HG03045 (cell line): ENCODE results near the gene RBM19.
"Not testable (repeated sequence)": the region's sequence is repeated elsewhere in the genome, so short reads cannot be mapped to it uniquely, and the experiment has no call there.

Experiments used
- ATAC-seq: cut with Tn5 transposase; IDR thresholded peaks from one replicate; pipeline ENCODE4 v1.9.1; 2021; ENCODE audit warnings: mild to moderate bottlenecking, moderate library complexity; ENCODE audit not compliant: unreplicated experiment

Gene RBM19, protein sequence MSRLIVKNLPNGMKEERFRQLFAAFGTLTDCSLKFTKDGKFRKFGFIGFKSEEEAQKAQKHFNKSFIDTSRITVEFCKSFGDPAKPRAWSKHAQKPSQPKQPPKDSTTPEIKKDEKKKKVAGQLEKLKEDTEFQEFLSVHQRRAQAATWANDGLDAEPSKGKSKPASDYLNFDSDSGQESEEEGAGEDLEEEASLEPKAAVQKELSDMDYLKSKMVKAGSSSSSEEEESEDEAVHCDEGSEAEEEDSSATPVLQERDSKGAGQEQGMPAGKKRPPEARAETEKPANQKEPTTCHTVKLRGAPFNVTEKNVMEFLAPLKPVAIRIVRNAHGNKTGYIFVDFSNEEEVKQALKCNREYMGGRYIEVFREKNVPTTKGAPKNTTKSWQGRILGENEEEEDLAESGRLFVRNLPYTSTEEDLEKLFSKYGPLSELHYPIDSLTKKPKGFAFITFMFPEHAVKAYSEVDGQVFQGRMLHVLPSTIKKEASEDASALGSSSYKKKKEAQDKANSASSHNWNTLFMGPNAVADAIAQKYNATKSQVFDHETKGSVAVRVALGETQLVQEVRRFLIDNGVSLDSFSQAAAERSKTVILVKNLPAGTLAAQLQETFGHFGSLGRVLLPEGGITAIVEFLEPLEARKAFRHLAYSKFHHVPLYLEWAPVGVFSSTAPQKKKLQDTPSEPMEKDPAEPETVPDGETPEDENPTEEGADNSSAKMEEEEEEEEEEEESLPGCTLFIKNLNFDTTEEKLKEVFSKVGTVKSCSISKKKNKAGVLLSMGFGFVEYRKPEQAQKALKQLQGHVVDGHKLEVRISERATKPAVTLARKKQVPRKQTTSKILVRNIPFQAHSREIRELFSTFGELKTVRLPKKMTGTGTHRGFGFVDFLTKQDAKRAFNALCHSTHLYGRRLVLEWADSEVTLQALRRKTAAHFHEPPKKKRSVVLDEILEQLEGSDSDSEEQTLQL

DNA sequence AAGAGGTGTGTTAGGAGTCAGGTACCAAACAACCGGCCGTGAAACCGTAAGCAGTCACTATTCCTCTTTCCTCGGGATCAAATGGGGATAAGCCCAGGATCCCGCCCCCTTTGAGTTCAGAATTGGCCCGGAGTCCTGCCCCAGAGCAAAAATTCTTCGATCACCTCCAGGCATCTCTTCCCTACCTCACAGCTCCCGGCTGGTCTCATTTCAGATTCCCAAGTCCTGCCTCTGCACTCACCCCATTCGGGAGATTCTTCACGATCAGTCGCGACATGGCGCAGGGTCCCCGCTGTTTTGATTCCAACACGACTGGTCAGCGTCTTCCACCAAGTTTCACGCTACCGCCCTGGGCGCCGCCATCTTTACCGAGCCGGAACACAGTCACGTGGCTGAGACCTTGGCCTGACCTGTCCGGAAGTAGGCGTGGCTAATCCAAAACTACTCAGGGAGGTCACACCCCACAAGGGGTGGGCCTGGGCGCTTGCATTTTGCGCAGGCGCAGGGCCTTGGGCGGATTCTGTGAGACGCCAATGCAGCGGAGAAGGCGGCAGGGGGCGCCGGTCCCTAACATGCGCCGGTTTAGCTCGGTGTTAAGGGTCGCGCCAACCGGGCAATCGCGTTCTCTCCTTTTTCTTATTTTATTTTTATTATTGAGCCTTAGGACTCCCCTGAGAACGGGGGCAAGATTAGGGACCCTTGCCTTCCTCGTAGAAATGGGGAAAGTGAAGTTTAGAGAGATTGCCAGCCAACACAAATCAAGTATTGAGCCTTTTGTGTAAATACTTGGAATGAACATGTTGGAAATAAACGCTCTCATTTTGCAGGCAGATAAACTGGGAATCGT, at the start of gene RBM19:
TSS of gene RBM19 (minus strand) at position 375 of the 847 bp plus-strand sequence. CDS start at position 277, 98 bp downstream.
- ATAC-seq, result peak; percentile 96

DNA sequence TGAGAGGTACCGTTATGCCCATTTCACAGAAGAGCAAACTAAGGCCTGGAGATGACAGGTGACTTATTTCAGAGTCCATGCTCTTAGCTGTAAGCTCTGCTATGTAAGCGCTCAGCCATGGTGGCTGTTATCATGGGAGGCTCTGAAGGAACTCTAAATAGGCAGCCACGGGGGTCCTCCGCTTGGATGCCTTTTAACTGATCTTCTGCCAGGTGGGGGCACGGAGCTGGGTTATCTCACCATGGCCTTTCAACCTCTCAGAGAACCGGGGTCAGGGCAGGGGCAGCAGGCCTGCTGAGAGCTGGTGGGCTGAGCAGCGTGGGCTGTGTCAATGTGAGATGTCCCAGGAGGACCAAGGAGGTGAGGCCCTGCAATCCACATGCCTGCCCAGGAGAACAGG, 49.7 kb upstream of the RBM19 start:
- ATAC-seq, result no peak

DNA sequence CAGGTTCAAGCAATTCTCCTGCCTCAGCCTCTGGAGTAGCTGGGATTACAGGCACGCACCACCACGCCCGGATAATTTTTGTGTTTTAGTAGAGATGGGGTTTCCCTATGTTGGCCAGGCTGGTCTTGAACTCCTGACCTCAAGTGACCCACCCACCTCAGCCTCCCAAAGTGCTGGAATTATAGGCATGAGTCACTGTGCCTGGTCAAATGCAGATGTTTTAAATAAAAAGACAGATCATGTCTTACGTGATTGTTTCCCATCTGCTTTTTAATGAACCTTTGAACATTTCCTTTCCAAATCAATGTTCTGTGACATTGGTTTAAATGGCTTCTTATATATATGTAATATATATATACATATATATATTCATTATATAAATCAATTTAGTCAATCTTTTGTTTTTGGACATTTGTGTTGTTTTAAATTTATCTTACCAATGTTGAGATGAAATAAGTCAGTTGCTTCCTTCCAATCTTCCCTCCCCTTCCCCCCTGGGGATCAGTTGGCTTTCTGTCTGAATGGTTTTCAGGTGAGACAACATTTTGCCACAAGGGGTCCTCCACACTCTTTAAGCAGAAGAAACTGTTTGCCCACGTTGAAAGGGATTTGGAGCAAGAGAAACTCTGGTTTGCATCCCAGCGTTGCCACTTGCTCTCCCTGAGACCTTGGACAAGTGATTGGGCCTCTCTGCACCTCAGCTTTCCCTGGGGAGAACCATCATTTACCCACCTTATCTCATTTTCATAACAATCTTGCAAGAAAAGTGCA, 47.6 kb upstream of the RBM19 start:
- no peak for ATAC-seq

DNA sequence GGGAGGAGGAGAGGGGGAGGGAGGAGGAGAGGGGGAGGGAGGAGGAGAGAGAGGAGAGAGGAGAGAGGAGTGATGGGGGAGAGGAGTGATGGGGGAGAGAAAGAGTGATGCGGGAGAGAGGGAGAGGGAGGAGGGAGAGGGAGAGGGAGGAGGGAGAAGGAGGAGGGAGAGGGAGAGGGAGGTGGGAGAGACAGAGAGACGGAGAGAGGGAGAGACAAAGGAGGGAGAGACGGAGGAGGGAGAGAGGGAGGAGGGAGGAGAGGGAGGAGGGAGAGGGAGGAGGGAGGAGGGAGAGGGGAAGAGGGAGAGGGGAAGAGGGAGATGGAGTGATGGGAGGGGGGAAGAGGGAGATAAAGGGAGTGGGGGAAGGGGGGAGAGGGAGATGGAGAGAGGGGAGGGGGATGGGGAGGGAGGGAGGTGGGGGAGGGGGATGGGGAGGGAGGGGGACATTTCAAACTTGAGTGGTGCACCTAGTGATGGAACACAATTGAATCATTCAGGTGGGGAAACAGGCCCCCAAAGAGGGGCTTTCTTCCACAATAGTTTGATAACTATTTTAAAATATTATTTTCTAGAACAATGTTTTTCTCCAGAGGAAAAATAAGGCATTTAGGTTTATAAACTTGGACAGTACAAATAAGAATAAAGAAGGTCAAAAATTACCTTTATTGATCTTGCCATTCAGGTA, 46.8 kb upstream of the RBM19 start:
- no peak for ATAC-seq

DNA sequence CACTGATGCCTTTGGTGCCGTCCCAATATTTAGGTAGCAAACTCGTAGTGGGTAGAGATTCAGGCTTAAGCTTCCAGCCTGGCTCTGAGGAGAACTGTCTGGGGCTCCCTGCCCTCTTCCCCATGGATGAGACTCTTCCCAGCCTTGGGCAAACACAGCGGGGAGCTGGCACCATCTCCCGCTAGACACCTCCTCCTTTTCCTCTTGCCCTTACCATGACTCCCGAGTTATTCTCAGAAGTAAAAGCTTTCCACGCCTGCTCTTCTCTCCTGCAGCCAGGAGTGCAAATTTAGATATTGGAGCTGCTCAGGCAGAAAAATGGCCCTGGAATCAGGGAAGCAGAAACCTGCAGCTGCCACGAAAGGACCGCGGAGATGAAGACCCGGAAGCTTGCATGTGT, 45.6 kb upstream of the RBM19 start:
- no peak for ATAC-seq

DNA sequence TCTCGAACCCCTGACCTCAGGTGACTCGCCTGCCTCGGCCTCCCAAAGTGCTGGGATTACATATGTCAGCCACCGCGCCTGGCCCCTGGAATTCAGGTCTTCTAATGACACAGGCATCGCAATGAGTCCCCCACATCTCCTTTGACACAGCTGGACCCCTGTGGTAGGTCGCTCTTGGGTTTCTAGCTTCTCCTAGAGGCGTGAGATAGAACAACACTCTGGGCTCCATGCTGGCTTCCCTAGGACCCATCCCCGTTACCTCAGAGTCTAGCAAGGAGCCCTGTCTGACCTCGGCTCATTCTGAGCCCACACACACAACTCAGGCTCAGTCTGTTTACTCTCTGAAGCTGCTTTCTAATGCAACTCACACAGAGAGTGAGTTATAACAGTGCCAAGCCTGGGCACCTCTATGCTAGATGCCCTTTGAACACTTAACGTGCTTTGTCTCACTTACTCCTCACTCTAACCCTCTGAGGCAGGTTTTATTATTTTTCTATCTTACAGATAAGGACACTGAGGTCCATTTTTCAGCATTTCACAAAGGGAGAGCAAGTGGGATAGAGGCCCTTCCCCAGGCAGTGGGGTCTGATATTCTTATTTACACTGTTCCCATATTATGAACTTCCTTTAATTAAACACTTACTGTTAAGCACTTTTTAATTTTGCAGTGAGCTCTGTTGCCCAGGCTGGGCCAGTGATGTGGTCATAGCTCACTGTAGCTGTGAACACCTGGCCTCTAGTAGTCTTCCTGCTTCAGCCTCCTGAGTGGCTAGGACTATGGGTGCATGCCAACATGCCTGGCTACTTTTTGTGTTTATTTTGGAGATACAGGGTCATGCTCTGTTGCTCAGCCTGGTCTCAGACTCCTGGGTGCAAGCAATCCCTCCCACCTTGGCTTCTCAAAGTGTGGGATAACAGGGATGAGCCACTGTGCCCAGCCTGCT, 40.6 kb upstream of the RBM19 start:
- ATAC-seq, result no peak

DNA sequence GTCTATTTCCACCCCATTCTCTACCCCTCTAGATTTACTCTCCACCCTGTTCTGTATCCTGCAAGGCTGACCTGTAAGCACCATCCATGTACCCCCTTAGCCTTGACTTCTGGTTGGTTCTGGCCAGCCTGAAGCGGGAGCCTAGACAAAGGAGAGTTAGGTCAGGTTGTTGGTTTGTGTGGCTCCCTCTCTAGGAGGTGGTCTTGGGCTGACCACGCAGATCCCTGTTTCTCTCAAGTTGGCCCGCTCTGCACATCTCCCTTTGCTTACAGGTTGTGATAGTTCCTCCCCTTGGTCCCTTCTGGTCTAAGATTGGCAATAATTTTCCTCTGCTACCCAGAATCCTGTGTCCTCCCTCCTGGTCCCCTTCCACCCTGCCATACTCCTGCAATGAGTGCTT, 38.3 kb upstream of the RBM19 start:
- no peak for ATAC-seq

DNA sequence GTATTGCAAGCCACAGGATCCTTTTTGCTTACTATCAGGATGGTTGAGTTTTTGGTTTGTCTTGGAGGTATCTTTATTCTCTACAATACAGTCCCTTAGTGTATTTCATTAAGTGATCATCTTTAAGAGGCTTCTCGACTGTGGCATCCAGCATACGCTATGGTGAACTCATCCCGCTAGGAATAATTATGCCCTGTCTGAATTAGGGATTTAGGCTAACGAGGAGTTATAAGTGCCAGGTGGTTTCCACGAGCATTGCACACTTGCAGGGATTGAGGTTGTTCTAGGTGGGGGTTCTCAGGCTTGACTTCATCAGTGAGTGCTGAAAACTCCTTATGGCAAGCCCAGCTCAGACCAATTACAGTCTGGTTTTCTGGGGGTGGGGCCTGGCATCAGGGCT, 37.2 kb upstream of the RBM19 start:
- ATAC-seq, result no peak

DNA sequence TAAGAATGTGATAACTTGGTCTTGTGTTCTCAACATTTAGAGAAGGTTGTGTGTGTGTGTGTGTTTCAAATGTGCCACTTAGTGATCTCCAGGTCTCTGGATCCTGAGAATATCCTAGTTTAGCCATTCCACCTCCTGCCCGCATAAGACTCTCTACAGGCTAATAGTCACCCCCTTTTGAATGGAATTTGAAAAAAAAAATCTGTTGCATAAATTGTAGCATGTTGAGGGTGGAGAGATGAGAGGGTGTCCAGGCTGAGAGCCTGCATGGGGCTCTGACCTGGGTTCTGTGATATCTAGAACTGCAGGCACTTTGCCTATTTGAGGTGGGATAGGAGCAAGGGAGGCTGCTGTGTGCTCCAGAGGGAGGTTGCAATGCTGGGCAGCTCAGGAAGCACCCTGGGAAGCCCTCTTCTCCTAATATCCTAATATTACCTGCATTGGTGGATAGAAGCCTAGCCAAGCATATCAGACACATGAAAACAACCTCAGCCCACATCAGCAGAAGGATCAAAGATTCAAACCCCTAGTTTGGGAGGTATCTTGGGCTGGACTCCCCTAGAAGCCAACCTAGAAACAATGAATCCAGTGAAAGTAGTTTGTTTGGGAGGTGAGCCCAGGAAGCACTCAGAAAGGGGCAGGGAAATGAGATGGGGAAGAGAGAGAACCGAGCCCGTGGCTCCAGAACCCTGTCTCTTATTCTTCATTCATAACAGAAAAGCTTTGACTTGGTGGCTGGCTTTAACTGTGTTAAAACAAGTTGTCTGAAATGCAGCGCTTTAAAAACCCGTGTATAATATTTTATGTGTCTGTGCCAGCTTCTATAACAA, 35.6 kb upstream of the RBM19 start:
- no peak for ATAC-seq

DNA sequence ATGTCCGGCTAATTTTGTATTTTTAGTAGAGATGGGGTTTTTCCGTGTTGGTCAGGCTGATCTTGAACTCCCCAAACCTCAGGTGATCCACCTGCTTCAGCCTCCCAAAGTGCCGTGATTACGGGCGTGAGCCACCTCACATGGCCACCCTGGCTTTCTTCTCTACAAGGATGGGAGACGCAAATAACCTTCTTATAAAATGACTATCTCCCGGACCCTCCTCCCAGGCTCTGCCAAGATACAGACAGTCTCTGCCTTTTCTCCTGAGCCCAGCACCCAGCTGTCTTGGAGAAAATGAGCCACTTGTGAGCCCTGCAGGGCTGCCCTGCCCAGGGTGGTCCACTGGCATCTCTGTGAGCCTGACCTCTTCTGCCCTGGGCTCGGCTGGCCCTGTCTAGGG, 34.7 kb upstream of the RBM19 start:
- ATAC-seq, result no peak

DNA sequence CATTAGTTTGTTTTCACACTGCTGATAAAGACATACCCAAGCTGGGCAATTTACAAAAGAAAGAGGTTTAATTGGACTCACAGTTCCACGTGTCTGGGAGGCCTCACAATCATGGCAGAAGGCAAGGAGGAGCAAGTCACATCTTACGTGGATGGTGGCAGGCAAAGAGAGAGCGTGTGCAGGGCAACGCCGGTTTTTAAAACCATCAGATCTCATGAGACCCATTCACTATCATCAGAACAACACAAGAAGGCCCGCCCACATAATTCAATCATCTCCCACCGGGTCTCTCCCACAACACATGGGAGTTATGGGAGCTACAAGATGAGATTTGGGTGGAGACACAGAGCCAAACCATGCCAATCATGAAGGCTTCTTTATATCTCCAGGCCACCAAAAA, 34.1 kb upstream of the RBM19 start:
- ATAC-seq, result not testable (repeated sequence)

DNA sequence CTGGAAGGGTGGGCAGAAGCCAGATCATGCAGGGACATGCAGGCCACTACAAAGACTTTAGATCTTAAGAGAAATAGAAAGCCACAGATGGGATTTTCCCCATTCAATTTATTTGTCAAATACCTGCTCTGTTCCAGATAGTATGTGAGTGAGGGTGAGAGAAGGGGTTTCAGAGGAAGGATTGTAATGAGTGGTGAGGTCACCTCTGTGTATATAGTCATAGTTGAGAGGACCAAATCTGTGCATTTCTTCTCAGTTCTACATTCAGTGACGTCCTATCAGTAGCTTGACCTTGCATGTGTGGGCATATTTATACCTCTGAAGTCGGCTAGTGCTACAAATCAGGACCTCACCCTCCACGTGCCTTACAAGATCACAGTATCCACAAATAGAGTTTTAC, 31.2 kb upstream of the RBM19 start:
- ATAC-seq, result no peak

DNA sequence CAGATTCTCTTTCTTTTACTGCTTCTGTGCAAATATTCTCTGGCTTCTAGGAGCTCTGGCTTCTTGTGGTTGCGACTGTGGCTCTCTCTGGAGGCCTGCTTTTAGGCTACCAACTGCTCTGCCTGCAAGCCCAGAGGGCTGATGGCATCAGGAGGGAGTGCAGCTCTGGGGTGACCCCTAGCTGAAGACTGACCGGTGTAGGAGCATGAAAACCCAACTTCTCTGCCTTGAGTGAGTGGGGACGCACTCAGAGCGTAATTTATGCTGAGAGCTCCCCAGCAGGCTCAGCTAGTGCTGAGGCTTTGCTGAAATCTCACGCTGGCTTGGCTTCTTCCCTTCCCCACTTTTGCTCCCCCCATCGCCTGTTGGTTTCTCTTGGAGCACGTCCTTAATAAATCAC, 29.9 kb upstream of the RBM19 start:
- ATAC-seq, result no peak

DNA sequence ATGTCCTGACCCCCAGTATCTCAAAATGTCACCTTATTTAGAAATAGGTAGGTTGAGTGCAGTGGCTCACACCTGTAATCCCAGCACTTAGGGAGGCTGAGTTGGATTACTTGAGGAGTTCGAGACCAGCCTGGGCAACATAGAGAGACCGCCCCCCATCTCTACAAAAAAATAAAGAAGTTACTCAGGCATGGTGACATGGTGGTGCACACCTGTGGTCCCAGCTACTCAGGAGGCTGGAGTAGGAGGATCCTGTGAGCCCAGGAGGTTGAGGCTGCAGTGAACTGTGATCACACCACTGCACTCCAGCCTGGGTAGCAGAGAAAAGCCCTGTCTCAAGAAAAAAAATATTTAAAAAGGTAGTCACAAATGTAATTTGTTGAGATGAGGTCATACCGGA, 27.9 kb upstream of the RBM19 start:
- ATAC-seq, result no peak

DNA sequence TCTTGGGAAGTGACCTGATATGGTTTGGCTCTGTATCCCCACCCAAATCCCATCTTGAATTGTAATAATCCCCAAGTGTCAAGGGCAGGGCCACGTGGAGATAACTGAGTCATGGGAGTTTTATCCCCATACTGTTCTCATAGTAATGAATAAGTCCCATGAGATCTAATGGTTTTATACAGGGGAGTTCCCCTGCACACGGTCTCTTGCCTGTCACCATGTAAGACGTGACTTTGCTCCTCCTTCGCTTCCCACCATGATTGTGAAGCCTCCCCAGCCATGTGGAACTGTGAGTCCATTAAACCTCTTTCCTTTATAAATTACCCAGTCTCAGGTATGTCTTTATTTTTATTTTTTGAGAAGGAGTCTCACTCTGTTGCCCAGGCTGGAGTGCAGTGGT, 26.6 kb upstream of the RBM19 start:
- not testable (repeated sequence) for ATAC-seq

DNA sequence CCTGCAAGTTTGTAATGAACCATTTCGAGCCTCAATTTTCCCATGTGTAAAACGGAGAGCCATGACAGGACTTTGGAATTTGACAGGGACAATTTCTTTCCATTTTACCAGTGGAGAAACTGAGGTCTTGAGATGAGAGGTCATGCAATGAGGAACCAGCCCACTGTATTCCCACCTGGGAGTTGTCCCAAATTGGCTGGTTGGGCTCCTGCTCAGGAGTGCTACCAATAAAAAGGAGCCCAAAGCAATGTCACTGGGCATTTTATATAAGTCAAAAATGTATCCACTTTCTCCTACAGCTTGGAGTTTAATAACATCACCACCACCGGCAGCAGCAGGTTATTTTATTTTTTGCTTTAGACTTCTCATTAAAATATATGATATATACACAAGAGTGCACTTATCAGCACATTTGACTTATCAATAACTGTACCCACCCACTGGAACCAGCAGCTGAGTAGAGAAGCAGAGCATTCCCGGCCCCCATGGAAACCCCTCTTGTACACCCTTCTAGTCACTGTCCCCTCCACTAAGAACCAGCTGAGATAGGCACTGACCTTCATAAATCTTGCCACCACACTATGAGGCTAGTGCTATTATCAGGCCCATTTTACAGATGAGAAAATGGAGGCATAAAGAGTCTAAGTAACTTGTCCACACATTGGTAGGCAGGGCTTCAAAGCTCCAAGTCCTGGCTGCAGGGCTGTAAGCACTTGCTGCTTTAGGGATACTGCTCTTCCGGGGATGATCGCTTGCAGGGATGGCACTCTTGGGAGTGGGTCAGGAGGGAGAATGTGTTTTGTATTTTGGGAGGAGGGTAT, 25.3 kb upstream of the RBM19 start:
- ATAC-seq, result no peak
